ENCODE data around the gene EPC1.
"Not testable (repeated sequence)": the region's sequence is repeated elsewhere in the genome, so short reads cannot be mapped to it uniquely, and the experiment has no call there.

EPC1 gene

GRCh38 chr10:32346551-32347362 is at the start of gene EPC1:
Gene EPC1 (minus strand): TSS chr10:32347158. CDS start chr10:32346915, 243 bp downstream.
- in situ Hi-C loops (cut with HindIII; ENCODE audit: low sequenced_read_pairs), result no loop called here

- in situ Hi-C loops (cut with HindIII; ENCODE audit: low sequenced_read_pairs), result no loop called here
Measured at GRCh38 chr10:32393911-32394310, 47.0 kb upstream of the EPC1 start.

- in situ Hi-C loops (cut with HindIII; ENCODE audit: low sequenced_read_pairs), result not testable (repeated sequence)
Measured at GRCh38 chr10:32392284-32392683, 45.3 kb upstream of the EPC1 start.

GRCh38 chr10:32390193-32390592 is 43.2 kb upstream of the EPC1 start:
- in situ Hi-C loops (cut with HindIII; ENCODE audit: low sequenced_read_pairs), result no loop called here

- in situ Hi-C loops (cut with HindIII; ENCODE audit: low sequenced_read_pairs), result no loop called here
Measured at GRCh38 chr10:32388258-32389027, 41.5 kb upstream of the EPC1 start.

GRCh38 chr10:32386623-32387260 is 39.8 kb upstream of the EPC1 start:
- in situ Hi-C loops (cut with HindIII; ENCODE audit: low sequenced_read_pairs), result no loop called here

- in situ Hi-C loops (cut with HindIII; ENCODE audit: low sequenced_read_pairs), result no loop called here
Measured at GRCh38 chr10:32384171-32384570, 37.2 kb upstream of the EPC1 start.

- in situ Hi-C loops (cut with HindIII; ENCODE audit: low sequenced_read_pairs), result no loop called here
Measured at GRCh38 chr10:32381165-32381564, 34.2 kb upstream of the EPC1 start.

- in situ Hi-C loops (cut with HindIII; ENCODE audit: low sequenced_read_pairs), result no loop called here
Measured at GRCh38 chr10:32379950-32380551, 33.1 kb upstream of the EPC1 start.

- in situ Hi-C loops (cut with HindIII; ENCODE audit: low sequenced_read_pairs), result no loop called here
Measured at GRCh38 chr10:32379318-32379949, 32.5 kb upstream of the EPC1 start.

- in situ Hi-C loops (cut with HindIII; ENCODE audit: low sequenced_read_pairs), result no loop called here
Measured at GRCh38 chr10:32378363-32379317, 31.7 kb upstream of the EPC1 start.

GRCh38 chr10:32377458-32378259 is 30.7 kb upstream of the EPC1 start:
- in situ Hi-C loops (cut with HindIII; ENCODE audit: low sequenced_read_pairs), result no loop called here

- in situ Hi-C loops (cut with HindIII; ENCODE audit: low sequenced_read_pairs), result no loop called here
Measured at GRCh38 chr10:32376771-32377170, 29.8 kb upstream of the EPC1 start.

- in situ Hi-C loops (cut with HindIII; ENCODE audit: low sequenced_read_pairs), result no loop called here
Measured at GRCh38 chr10:32376097-32376496, 29.1 kb upstream of the EPC1 start.

- in situ Hi-C loops (cut with HindIII; ENCODE audit: low sequenced_read_pairs), result no loop called here
Measured at GRCh38 chr10:32375631-32376030, 28.7 kb upstream of the EPC1 start.

- in situ Hi-C loops (cut with HindIII; ENCODE audit: low sequenced_read_pairs), result no loop called here
Measured at GRCh38 chr10:32374605-32375004, 27.6 kb upstream of the EPC1 start.

GRCh38 chr10:32373496-32373895 is 26.5 kb upstream of the EPC1 start:
- in situ Hi-C loops (cut with HindIII; ENCODE audit: low sequenced_read_pairs), result no loop called here

- in situ Hi-C loops (cut with HindIII; ENCODE audit: low sequenced_read_pairs), result no loop called here
Measured at GRCh38 chr10:32373031-32373430, 26.1 kb upstream of the EPC1 start.
